RWPE2 (cell line): Measurements from ENCODE around the gene RNU6-9.

Experiments
- ATAC-seq: fragments of 200-7000 bp; cut with Tn5 transposase; 3 replicates; pipeline ENCODE4 v1.9.1; 2021; ENCODE audit warnings: low read depth
- DNase-seq: peaks from one replicate; pipeline ENCODE4 v3.0.0-alpha.2; 2020; ENCODE audit warnings: low spot score
- H3K27ac ChIP-seq: fragments of 450-650 bp; 2 replicates; pipeline ENCODE4 v1.5.1; 2017; ENCODE audit warnings: mild to moderate bottlenecking; ENCODE audit not compliant: poor library complexity, severe bottlenecking
- H3K27me3 ChIP-seq: fragments of 250-450 bp; sonication (Bioruptor Pico); 2 replicates; pipeline ENCODE4 v1.5.1; 2021; ENCODE audit warnings: mild to moderate bottlenecking, moderate library complexity; ENCODE audit not compliant: insufficient read depth, poor library complexity, severe bottlenecking
- H3K36me3 ChIP-seq: fragments of 250-450 bp; sonication (Bioruptor Pico); 2 replicates; pipeline ENCODE4 v1.5.1; 2020; ENCODE audit warnings: low read depth, mild to moderate bottlenecking, moderate library complexity
- H3K4me1 ChIP-seq: fragments of 250-450 bp; sonication (Bioruptor Pico); 2 replicates; pipeline ENCODE4 v1.5.1; 2021; ENCODE audit warnings: mild to moderate bottlenecking, moderate library complexity; ENCODE audit not compliant: insufficient read depth, poor library complexity, severe bottlenecking
- H3K4me3 ChIP-seq: fragments of 250-450 bp; sonication (Bioruptor Pico); 2 replicates; pipeline ENCODE4 v1.5.1; 2021; ENCODE audit warnings: mild to moderate bottlenecking, moderate library complexity; ENCODE audit not compliant: severe bottlenecking
- H3K9me3 ChIP-seq: fragments of 250-450 bp; sonication (Bioruptor Pico); 2 replicates; pipeline ENCODE4 v1.5.1; 2021; ENCODE audit warnings: mild to moderate bottlenecking, moderate library complexity; ENCODE audit not compliant: severe bottlenecking
- CTCF ChIP-seq: fragments of 450-650 bp; IDR thresholded peaks from one replicate; pipeline ENCODE4 v1.5.1; 2017; ENCODE audit warnings: mild to moderate bottlenecking, moderate library complexity; ENCODE audit not compliant: poor library complexity, severe bottlenecking

Gene RNU6-9

DNA sequence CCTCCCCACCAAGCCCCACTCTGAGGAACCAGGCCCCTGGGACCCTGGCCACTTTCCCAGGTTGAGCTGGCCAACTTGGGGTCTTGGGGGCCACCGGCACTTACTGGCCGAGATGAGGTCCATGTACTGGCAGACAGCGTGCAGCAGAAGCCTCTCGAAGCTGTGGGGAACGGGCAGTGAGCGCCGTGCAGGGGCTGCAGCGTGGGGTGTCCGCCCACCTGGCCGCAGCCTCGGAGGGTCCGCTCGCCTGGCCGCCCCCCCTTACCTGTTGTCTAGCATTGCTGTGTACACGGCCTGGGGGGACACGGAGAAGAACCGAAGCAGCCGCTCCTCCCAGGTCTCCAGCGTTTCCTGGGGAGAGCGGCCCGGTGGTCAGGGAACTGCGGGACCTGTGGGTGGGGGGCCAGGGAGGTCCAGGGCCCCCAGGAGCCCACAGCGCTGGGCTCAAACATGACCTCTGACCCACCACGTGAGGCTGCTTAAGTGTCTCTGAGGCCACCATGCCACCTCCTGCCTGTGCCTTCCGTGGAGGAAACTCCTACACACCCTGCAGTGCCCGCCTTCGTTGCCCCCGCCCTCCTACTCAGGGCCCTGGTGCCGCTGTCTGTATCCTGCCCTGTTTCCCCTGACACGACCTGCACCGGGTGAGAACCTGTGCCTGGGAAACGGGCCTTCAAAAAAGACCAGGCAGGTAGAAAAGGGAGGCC, 6.2 kb downstream of the RNU6-9 start:
- peaks cover 25% of the 10 kb centered on the region for H3K36me3 ChIP-seq
- TF ChIP-seq CTCF, result no peak
- H3K4me1 ChIP-seq, result no peaks in the 10 kb centered on the region
- no peaks in the 10 kb centered on the region for H3K27me3 ChIP-seq
- peak; percentile 40 for DNase-seq
- H3K9me3 ChIP-seq, result no peaks in the 10 kb centered on the region
- no peak for ATAC-seq
- no peak overlapping the region for H3K4me3 ChIP-seq
- H3K27ac ChIP-seq, result no peak overlapping the region

DNA sequence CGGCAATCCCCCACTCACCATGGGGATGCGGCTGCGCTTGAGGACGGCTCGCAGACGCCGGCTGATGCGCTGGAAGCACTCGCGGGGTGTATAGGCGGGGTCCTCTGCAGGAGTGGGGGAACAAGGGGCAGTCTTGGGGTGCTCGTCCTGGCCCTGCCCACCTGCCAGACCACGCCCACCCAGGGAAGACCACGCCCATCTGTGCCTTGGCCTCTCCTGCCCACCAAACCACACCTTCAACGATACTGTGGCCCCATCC, 6.7 kb downstream of the RNU6-9 start:
- Histone ChIP-seq H3K27ac (no peak overlapping the region), H3K4me3 (no peak overlapping the region), H3K4me1 (no peaks in the 10 kb centered on the region), H3K9me3 (no peaks in the 10 kb centered on the region), H3K27me3 (no peaks in the 10 kb centered on the region), H3K36me3 (peaks cover 25% of the 10 kb centered on the region)
- no peak for DNase-seq
- no peak for TF ChIP-seq CTCF
- ATAC-seq, result no peak

DNA sequence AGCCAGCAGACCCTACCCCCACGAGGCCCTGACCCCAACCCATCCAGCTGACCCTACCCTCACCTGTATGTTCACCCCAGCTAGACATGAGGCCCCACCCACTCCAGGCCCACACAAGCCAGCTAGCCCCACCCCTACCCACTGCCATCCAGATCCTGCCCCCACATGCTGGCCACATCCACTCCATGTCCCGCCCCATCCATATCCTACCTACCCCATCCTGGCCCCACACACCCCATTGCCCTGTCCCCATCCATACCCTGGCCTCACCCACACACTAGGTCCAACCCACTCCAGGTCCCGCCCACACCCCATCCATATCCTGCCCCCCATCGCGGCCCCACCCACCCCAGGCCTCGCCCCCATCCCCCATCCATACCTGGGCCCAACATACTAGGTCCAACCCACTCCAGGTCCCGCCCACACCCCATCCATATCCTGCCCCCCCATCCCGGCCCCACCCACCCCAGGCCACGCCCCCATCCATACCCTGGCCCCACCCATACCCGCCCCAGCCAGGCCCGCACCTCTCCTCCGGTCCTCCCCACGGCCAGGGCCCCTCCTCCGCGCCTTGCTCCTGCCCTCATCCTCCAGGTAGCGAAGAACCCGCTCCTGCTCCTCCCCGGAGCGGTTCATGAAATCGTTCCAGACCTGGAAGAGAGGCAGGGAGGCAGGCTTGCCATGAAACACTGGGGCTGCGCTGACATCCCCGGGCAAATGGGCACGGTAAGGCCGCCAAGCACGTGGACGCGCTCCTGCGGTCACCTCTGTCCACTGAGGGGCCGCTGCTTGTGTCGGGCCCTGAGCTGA, 7.2 kb downstream of the RNU6-9 start:
- ATAC-seq (peak; percentile 73), DNase-seq (peak; percentile 80)
- TF ChIP-seq CTCF, result no peak
- H3K4me3 ChIP-seq, result no peak overlapping the region
- no peaks in the 10 kb centered on the region for H3K4me1 ChIP-seq
- peaks cover 25% of the 10 kb centered on the region for H3K36me3 ChIP-seq
- no peaks in the 10 kb centered on the region for H3K27me3 ChIP-seq
- H3K9me3 ChIP-seq, result no peaks in the 10 kb centered on the region
- H3K27ac ChIP-seq, result no peak overlapping the region

DNA sequence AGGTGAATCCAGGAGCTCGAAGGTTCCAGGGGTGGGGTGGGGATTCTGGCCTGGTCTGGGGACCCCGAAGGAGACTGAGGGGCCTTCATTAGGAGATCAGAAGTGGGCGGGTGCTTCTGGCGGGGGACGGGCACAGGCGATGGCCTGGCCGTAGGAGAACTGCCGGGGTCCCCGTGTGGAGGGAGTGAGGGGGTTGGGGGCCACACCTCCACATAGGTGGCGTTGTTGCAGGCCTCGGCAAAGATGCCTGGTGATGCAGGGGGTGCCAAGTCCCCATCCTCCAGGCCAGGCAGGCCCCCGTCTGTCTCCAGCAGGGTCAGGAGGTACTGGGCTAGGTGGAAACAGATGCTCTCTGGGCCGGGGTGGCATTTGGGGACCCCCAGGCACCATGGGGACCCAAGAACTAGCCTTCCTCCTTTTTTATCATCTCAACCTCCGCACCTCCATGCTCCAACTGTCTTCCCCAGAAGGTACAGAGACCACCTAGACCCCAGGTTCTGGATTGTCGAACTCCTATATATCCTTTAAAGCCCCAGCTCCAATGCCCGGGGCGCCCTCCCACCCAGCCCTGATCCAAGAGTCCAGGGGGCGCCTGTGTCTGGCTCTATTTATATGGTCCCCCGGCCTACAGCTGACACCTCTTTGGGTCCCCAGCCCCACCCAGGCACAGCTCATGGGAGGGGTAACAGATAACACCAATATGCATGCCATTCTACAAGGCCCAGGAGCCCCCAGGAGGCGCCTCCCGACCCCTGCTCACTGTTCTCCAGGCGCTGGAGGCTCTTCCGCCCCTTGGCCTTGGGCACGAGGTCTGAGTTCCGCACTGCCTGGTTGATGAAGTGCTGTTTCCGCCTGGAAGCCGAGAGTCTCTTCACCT, 8.2 kb downstream of the RNU6-9 start:
- peaks cover 25% of the 10 kb centered on the region for H3K36me3 ChIP-seq
- H3K9me3 ChIP-seq, result no peaks in the 10 kb centered on the region
- H3K27me3 ChIP-seq, result no peaks in the 10 kb centered on the region
- DNase-seq (peak; percentile 52), ATAC-seq (no peak)
- no peak overlapping the region for H3K27ac ChIP-seq
- no peak overlapping the region for H3K4me3 ChIP-seq
- TF ChIP-seq CTCF, result no peak
- no peaks in the 10 kb centered on the region for H3K4me1 ChIP-seq
